ENCODE data around the gene CEP85. TPM values are rescaled to one million over a fixed set of nuclear protein-coding genes. Genes with fewer than 3 reads are reported as not detected.
"Not testable (repeated sequence)": the region's sequence is repeated elsewhere in the genome, so short reads cannot be mapped to it uniquely, and the experiment has no call there.

CEP85 gene
- total RNA-seq, 4 donors from 2014 or later, result 8.6 to 73.8 (median 13.6) TPM

- TF ChIP-seq POLR2A (IDR thresholded peaks at IDR 0.05) (no peak), EP300 (IDR thresholded peaks at IDR 0.05; ENCODE audit: low read depth) (no peak), POLR2AphosphoS5 (IDR thresholded peaks at IDR 0.05) (no peak), CTCF (IDR thresholded peaks at IDR 0.05) (no peak)
- H3K9me3 ChIP-seq, result no peaks in the 10 kb centered on the region
- WGBS, 2 donors (ENCODE audit: low coverage in 1 of 2), result 40 to 84% methylated on average over 1 to 7 of the region's 7 CpGs
- H3K27ac ChIP-seq, result no peak overlapping the region
- in situ Hi-C loops (cut with MboI; ENCODE audit: low pct_ligation_motif_present in 1 of 4, low pct_unique_long_range_greater_than_20kb in 1 of 4, low sequenced_read_pairs in 3 of 4), result no loop called here
- peaks cover 36% of the 10 kb centered on the region for H3K27me3 ChIP-seq
- peaks cover 6 to 24% (median 13%) of the 10 kb centered on the region in 4 donors for H3K4me1 ChIP-seq
- H3K4me3 ChIP-seq, result peak overlapping the region in 1 of 4 donors; percentile 42
- intact Hi-C loops (cut with DNase I; ENCODE audit: low total_unique reads), result no loop called here
- no peak for DNase-seq
- H3K36me3 ChIP-seq, result no peaks in the 10 kb centered on the region
Observed at GRCh38 chr1:26224606-26225005, 9.4 kb upstream of the CEP85 start.

- H3K27me3 ChIP-seq, result peaks cover 36% of the 10 kb centered on the region
- DNase-seq, result peak; percentile 78
- 22% methylated on average over 27 of the region's 50 CpGs; no CpG with 5 or more reads in 1 of the 2 donors for WGBS, 2 donors (ENCODE audit: low coverage in 1 of 2)
- in situ Hi-C loops (cut with MboI; ENCODE audit: low pct_ligation_motif_present in 1 of 4, low pct_unique_long_range_greater_than_20kb in 1 of 4, low sequenced_read_pairs in 3 of 4) (no loop called here), intact Hi-C loops (cut with DNase I; ENCODE audit: low total_unique reads) (no loop called here)
- H3K4me1 ChIP-seq, result peaks cover 6 to 24% (median 13%) of the 10 kb centered on the region in 4 donors
- H3K9me3 ChIP-seq, result no peaks in the 10 kb centered on the region
- H3K27ac ChIP-seq, result no peak overlapping the region
- no peaks in the 10 kb centered on the region for H3K36me3 ChIP-seq
- H3K4me3 ChIP-seq, result peak overlapping the region; percentile 13 to 42 (median 22)
- TF ChIP-seq POLR2A (IDR thresholded peaks at IDR 0.05) (no peak), POLR2AphosphoS5 (IDR thresholded peaks at IDR 0.05) (no peak), EP300 (IDR thresholded peaks at IDR 0.05; ENCODE audit: low read depth) (no peak), CTCF (IDR thresholded peaks at IDR 0.05) (no peak)
Observed at GRCh38 chr1:26225033-26225831, 8.8 kb upstream of the CEP85 start.

GRCh38 chr1:26230682-26231081 lies 3.3 kb upstream of the CEP85 start:
- WGBS, 2 donors (ENCODE audit: low coverage in 1 of 2), result 59 to 81% methylated on average over 2 of the region's 2 CpGs
- intact Hi-C loops (cut with DNase I; ENCODE audit: low total_unique reads), result not testable (repeated sequence)

GRCh38 chr1:26234644-26235370 lies 807 bp downstream of the CEP85 start:
- Histone ChIP-seq H3K4me3 (peak overlapping the region; percentile 45 to 69 (median 60)), H3K27me3 (no peaks in the 10 kb centered on the region), H3K9me3 (no peaks in the 10 kb centered on the region), H3K36me3 (no peaks in the 10 kb centered on the region), H3K27ac (peak overlapping the region; percentile 89 to 97 (median 93)), H3K4me1 (peaks cover 0 to 21% (median 10%) of the 10 kb centered on the region in 4 donors)
- DNase-seq, result peak; percentile 20
- intact Hi-C loops (cut with DNase I; ENCODE audit: low total_unique reads), result no loop called here
- in situ Hi-C loops (cut with MboI; ENCODE audit: low pct_ligation_motif_present in 1 of 4, low pct_unique_long_range_greater_than_20kb in 1 of 4, low sequenced_read_pairs in 3 of 4), result no loop called here
- TF ChIP-seq EP300 (IDR thresholded peaks at IDR 0.05; ENCODE audit: low read depth) (no peak), POLR2AphosphoS5 (IDR thresholded peaks at IDR 0.05) (no peak), POLR2A (IDR thresholded peaks at IDR 0.05) (no peak), CTCF (IDR thresholded peaks at IDR 0.05) (no peak)
- 2 to 10% methylated on average over 3 to 30 of the region's 30 CpGs for WGBS, 2 donors (ENCODE audit: low coverage in 1 of 2)

More at GRCh38 chr1:26230682-26231081, 3.3 kb upstream of the CEP85 start:
- DNase-seq; H3K9me3 ChIP-seq; H3K4me3 ChIP-seq; H3K36me3 ChIP-seq; H3K27ac ChIP-seq; in situ Hi-C loops (cut with MboI; ENCODE audit: low pct_ligation_motif_present in 1 of 4, low pct_unique_long_range_greater_than_20kb in 1 of 4, low sequenced_read_pairs in 3 of 4): not testable (repeated sequence)
- Histone ChIP-seq H3K27me3 (peaks cover 20% of the 10 kb centered on the region), H3K4me1 (peaks cover 0 to 16% (median 10%) of the 10 kb centered on the region in 4 donors)
